HCT116 (cell line): ENCODE measurements around the gene HPCAL1.

ENCODE experiments used
- ELF1 ChIP-seq: IDR thresholded peaks from 2 replicates; pipeline ENCODE4 v1.6.1; 2012; ENCODE audit warnings: low read depth, borderline replicate concordance
- POLR2A ChIP-seq: IDR thresholded peaks from 2 replicates; pipeline ENCODE4 v1.7.0; 2011; ENCODE audit warnings: borderline replicate concordance; ENCODE audit not compliant: insufficient read depth, insufficient read length; ENCODE audit errors: extremely low read depth
- POLR2AphosphoS5 ChIP-seq: IDR thresholded peaks from 2 replicates; pipeline ENCODE4 v1.6.1; 2011; ENCODE audit warnings: mild to moderate bottlenecking, low read depth, low read length, moderate library complexity
- ZFX ChIP-seq: fragments of 450-650 bp; IDR thresholded peaks from 2 replicates; pipeline ENCODE4 v1.6.1; 2017
- TF ChIP-seq, protein P1 (sequence below), 3 experiments: fragments of 200-600 bp in 1 of 3; sonication (generic) in 1 of 3; IDR thresholded peaks in 2 of 3; conservative IDR thresholded peaks in 1 of 3; 2 replicates each; pipeline ENCODE4 v1.5.1; 2012 to 2017; ENCODE audit warnings: low read depth in 2 of 3, low read length in 2 of 3, antibody characterized with exemption in 1 of 3, borderline replicate concordance in 1 of 3, control low read depth in 1 of 3, mild to moderate bottlenecking in 1 of 3, mixed read lengths in 1 of 3, mixed run types in 1 of 3, moderate library complexity in 1 of 3; ENCODE audit not compliant: insufficient read depth in 1 of 3

DNA sequence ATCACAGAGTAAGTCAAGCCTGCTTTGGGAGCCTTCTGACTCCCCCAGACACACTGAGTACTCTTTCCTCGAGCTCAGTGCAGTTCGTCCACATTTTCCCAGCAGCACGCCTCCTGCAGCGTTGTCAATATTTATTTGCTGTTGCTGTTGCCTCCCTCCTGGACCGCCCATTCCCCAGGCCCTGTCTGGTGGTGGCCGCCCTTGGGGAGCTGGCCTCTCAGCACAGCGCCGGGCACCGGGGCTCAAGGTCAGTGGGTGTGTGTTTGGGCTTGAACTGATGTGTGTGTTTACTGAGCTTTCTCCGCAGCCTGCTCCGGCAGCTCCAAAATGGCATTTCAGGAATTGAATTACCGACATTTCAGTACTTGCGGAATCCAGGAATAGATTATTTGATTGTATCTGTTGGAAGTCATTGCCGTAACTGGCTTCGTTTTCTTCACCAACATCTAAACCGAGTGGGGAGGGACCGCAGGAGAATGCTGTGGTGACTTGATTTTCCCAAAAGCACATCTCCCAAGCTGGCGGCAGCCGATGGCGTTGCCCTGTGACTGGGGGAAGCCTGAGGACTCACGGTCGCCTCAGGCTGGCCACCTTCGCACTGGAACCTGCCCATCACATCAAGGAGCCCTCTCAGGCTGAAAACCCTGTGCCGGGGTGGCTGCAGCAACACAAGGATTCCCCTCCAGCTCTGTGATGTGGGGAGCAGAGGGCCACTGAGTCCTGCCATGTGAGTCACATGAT lies 66.0 kb downstream of the HPCAL1 start:
- TF ChIP-seq, protein P1, sequence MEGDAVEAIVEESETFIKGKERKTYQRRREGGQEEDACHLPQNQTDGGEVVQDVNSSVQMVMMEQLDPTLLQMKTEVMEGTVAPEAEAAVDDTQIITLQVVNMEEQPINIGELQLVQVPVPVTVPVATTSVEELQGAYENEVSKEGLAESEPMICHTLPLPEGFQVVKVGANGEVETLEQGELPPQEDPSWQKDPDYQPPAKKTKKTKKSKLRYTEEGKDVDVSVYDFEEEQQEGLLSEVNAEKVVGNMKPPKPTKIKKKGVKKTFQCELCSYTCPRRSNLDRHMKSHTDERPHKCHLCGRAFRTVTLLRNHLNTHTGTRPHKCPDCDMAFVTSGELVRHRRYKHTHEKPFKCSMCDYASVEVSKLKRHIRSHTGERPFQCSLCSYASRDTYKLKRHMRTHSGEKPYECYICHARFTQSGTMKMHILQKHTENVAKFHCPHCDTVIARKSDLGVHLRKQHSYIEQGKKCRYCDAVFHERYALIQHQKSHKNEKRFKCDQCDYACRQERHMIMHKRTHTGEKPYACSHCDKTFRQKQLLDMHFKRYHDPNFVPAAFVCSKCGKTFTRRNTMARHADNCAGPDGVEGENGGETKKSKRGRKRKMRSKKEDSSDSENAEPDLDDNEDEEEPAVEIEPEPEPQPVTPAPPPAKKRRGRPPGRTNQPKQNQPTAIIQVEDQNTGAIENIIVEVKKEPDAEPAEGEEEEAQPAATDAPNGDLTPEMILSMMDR (IDR thresholded peaks at IDR 0.05 in 2 of 3, conservative IDR thresholded peaks at IDR 0.05 in 1 of 3; ENCODE audit: borderline replicate concordance in 1 of 3, insufficient read depth in 1 of 3, low read depth in 2 of 3, low read length in 2 of 3): no peak
- no peak for TF ChIP-seq ZFX
- no peak for TF ChIP-seq POLR2AphosphoS5
- no peak for TF ChIP-seq ELF1
- TF ChIP-seq POLR2A: no peak
